Measurements from ENCODE around the gene TGOLN2.
"Not testable (repeated sequence)": the region's sequence is repeated elsewhere in the genome, so short reads cannot be mapped to it uniquely, and the experiment has no call there.

The TGOLN2 gene

GRCh38 chr2:85327822-85328617 lies at the start of gene TGOLN2:
TGOLN2 (minus strand) TSS chr2:85327989; CDS start chr2:85327962, 27 bp downstream.
- peak; percentile 89 for DNase-seq (ENCODE audit: low read depth)

GRCh38 chr2:85377083-85377482 lies 49.3 kb upstream of the TGOLN2 start:
- no peak for DNase-seq (ENCODE audit: low read depth)

- DNase-seq (ENCODE audit: low read depth) = no peak
Measured at GRCh38 chr2:85376291-85377065, 48.7 kb upstream of the TGOLN2 start.

GRCh38 chr2:85371045-85371444 lies 43.3 kb upstream of the TGOLN2 start:
- no peak for DNase-seq (ENCODE audit: low read depth)

- no peak for DNase-seq (ENCODE audit: low read depth)
Measured at GRCh38 chr2:85369500-85369899, 41.7 kb upstream of the TGOLN2 start.

- DNase-seq (ENCODE audit: low read depth) = no peak
Measured at GRCh38 chr2:85368921-85369320, 41.1 kb upstream of the TGOLN2 start.

GRCh38 chr2:85367180-85367579 lies 39.4 kb upstream of the TGOLN2 start:
- DNase-seq (ENCODE audit: low read depth) = no peak

GRCh38 chr2:85362653-85363387 lies 35.0 kb upstream of the TGOLN2 start:
- DNase-seq (ENCODE audit: low read depth) = not testable (repeated sequence)

GRCh38 chr2:85357736-85358135 lies 29.9 kb upstream of the TGOLN2 start:
- DNase-seq (ENCODE audit: low read depth) = no peak

GRCh38 chr2:85356186-85356585 lies 28.4 kb upstream of the TGOLN2 start:
- DNase-seq (ENCODE audit: low read depth) = no peak

GRCh38 chr2:85355521-85355920 lies 27.7 kb upstream of the TGOLN2 start:
- DNase-seq (ENCODE audit: low read depth) = no peak

GRCh38 chr2:85355073-85355410 lies 27.3 kb upstream of the TGOLN2 start:
- DNase-seq (ENCODE audit: low read depth) = no peak

GRCh38 chr2:85354286-85355072 lies 26.7 kb upstream of the TGOLN2 start, which contains the start of the genes ELMOD3 and RETSAT:
ELMOD3 (plus strand) TSS chr2:85354769; CDS start chr2:85357199, 2,430 bp downstream.
RETSAT (minus strand) TSS chr2:85354528; CDS start chr2:85354507, 21 bp downstream.
- peak; percentile 97 for DNase-seq (ENCODE audit: low read depth)

- DNase-seq (ENCODE audit: low read depth) = no peak
Measured at GRCh38 chr2:85353876-85354285, 26.1 kb upstream of the TGOLN2 start.

GRCh38 chr2:85347599-85347998 lies 19.8 kb upstream of the TGOLN2 start:
- DNase-seq (ENCODE audit: low read depth) = no peak

GRCh38 chr2:85344356-85344954 lies 16.7 kb upstream of the TGOLN2 start:
- no peak for DNase-seq (ENCODE audit: low read depth)

GRCh38 chr2:85343207-85343895 lies 15.6 kb upstream of the TGOLN2 start:
- DNase-seq (ENCODE audit: low read depth) = not testable (repeated sequence)

GRCh38 chr2:85342156-85342555 lies 14.4 kb upstream of the TGOLN2 start:
- DNase-seq (ENCODE audit: low read depth) = no peak

GRCh38 chr2:85341269-85342029 lies 13.7 kb upstream of the TGOLN2 start:
- no peak for DNase-seq (ENCODE audit: low read depth)

All from activated gamma-delta T cell treated with anti-CD3 and anti-CD28 coated beads, Interleukin-2, amount 50 U/mL, for 16 hours (primary cell).